ENCODE measurements around the gene TSSC4.
A peak's percentile ranks its signal among the peaks of the same experiment; 100 is the strongest.

The TSSC4 gene

DNA sequence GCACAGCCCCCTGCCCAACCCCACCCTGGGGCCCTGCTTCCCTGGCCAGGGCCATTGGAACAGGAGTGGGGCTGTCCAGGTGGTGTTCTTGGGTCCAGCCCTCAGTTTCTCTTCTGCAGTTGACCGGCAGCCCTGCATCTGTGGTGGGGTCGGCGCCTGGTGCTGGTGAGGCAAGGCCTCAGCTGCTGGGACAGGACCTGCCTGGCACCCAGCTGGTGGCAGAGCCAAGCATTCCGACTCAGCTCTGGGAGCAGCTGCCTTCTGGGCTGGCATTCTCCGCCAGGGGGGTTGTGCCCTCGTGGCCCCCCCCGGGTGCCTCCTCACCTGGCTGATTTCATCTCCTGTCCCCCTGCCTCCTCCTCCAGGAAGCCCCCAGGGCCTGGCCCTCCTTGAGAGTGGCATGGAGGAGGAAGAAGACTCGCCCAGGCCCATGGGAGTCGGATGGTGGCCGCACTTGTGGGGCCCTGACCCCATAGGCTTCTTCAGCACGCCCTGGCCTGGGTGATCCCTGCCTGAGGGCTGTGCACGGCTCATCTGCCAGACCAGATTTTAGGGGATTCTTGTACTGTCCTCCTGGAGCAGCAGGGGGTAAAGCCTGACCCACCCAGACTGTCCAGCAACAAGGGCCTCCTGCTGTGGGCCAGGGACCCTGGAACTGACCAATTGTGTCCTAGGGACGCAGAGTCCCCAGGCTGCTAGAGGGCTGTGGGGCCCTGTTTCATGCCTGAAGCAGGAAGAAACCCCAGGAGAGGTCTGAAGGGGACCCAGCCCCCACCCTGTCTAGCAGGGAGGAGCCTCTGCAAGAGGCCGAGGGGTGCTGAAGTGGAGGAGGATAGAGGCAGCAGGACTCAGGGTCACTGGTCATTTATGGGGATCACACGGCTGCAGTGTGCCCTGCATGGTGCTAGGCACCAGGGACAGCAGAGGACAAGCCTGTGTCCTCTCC, 11.8 kb upstream of the TSSC4 start:
- Mint-ChIP-seq H3K9me3 (no peaks in the 10 kb centered on the region), H3K27ac (peak overlapping the region; percentile 91), H3K4me3 (peak overlapping the region; percentile 36), H3K4me1 (peaks cover 70% of the 10 kb centered on the region), H3K36me3 (peaks cover 51% of the 10 kb centered on the region)
- no peak for ATAC-seq
- no peak for DNase-seq (ENCODE audit: low spot score in 2 of 2)

GRCh38 chr11:2389377-2390026, 11.0 kb upstream of the TSSC4 start:
- H3K27ac Mint-ChIP-seq: peak overlapping the region; percentile 91
- H3K4me1 Mint-ChIP-seq: peaks cover 62% of the 10 kb centered on the region
- H3K9me3 Mint-ChIP-seq: no peaks in the 10 kb centered on the region
- DNase-seq (ENCODE audit: low spot score in 2 of 2) (no peak), ATAC-seq (no peak)
- peak overlapping the region; percentile 36 for H3K4me3 Mint-ChIP-seq
- peaks cover 49% of the 10 kb centered on the region for H3K36me3 Mint-ChIP-seq

DNA sequence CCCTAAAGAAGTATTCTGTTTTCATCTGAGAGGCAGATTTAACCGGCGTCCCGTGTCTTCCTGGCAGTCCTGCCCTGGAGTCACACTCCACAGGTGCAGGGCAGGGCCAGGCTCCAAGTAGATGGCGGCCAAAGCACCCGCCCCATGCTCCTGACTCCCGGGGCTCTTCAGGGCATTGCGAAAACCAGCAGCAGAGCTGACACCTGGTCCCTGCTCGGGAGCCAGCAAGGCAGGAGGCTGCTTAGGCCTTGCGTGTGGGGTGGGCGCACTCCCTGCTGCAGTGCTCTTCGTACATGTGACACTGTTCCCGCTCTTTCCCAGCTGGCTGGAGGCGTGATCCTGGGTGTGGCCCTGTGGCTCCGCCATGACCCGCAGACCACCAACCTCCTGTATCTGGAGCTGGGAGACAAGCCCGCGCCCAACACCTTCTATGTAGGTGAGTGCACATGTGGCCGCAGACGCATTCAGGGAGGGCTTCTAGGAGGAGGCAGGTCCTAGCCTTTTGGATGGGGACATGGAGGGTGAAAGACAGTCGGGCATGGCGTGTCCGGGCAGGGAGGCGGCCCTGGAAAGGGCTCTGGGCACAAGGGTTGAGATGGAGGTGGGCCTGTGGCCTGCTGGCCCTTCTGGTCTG, 10.3 kb upstream of the TSSC4 start:
- Mint-ChIP-seq H3K4me3 (peak overlapping the region; percentile 36), H3K36me3 (peaks cover 42% of the 10 kb centered on the region), H3K27ac (peak overlapping the region; percentile 91), H3K9me3 (no peaks in the 10 kb centered on the region), H3K4me1 (peaks cover 55% of the 10 kb centered on the region)
- ATAC-seq (no peak), DNase-seq (ENCODE audit: low spot score in 2 of 2) (no peak)

DNA sequence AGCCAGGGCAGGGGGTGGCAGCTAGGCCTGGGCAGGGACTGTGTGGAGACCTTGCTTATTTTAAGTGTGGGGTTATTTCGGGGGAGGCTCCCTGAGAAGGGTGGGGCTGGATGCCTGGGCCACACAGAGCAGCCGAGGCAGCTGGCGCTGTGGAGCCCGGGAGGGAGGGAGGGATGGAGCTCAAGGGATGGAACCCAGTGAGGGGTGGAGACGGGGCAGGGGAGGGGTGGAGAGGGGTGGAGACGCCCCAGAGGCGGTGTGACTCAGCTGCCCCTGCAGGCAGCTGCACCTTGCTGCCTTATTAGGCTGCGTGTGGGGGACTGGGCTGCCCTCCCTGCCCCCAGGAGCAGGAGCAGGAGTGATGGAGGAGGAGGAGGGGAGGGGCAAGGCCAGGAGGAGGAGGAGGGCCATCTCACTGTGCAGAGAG, 9.8 kb upstream of the TSSC4 start:
- no peak overlapping the region for H3K4me3 Mint-ChIP-seq
- peaks cover 37% of the 10 kb centered on the region for H3K36me3 Mint-ChIP-seq
- no peak for DNase-seq (ENCODE audit: low spot score in 2 of 2)
- peak overlapping the region; percentile 91 for H3K27ac Mint-ChIP-seq
- H3K4me1 Mint-ChIP-seq: peaks cover 50% of the 10 kb centered on the region
- ATAC-seq: no peak
- no peaks in the 10 kb centered on the region for H3K9me3 Mint-ChIP-seq

GRCh38 chr11:2391181-2391975, 9.2 kb upstream of the TSSC4 start:
- Mint-ChIP-seq H3K27ac (no peak overlapping the region), H3K36me3 (peaks cover 41% of the 10 kb centered on the region)
- no peak for ATAC-seq

DNA sequence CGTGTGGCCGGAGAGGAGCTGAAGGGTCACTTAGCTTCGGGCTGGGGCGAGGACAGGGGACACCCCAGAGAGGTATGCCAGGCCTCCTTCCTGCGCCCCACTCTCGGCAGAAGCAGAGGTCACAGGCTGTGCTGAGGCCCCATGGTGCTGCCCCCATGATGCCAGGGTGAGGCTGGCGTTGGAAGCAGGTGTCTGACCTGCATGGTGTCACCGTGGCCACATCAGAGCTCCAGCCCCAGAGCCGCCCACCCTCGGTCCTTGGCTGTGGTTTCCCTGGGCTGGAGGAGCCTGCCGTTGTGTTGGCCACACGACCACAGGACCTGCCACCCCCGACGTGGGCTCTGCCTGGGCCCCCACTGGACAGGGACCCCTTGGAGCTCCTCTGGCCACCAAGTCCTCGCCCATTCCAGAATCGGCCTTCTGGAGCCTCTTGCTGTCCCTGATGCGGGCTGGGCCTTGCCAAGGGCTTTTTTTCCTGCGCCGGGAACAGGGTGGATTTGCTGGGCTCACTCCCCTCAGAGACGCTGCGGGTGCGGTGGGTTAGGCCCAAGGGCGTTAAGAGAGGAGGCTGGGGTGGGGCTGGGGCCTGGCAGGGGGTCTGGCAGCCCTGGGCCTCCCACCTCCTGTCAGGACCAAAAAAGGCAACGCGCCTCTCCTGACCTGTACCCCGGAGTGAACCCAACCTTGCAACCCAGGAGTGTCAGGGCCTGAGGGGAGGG, 8.2 kb upstream of the TSSC4 start:
- Mint-ChIP-seq H3K36me3 (peaks cover 50% of the 10 kb centered on the region), H3K4me3 (no peak overlapping the region), H3K4me1 (peaks cover 33% of the 10 kb centered on the region), H3K27ac (no peak overlapping the region), H3K9me3 (no peaks in the 10 kb centered on the region)
- no peak for ATAC-seq
- no peak for DNase-seq (ENCODE audit: low spot score in 2 of 2)

More at GRCh38 chr11:2391181-2391975, 9.2 kb upstream of the TSSC4 start:
- Mint-ChIP-seq H3K9me3 (no peaks in the 10 kb centered on the region), H3K4me1 (peaks cover 43% of the 10 kb centered on the region), H3K4me3 (no peak overlapping the region)
- no peak for DNase-seq (ENCODE audit: low spot score in 2 of 2)

DNA sequence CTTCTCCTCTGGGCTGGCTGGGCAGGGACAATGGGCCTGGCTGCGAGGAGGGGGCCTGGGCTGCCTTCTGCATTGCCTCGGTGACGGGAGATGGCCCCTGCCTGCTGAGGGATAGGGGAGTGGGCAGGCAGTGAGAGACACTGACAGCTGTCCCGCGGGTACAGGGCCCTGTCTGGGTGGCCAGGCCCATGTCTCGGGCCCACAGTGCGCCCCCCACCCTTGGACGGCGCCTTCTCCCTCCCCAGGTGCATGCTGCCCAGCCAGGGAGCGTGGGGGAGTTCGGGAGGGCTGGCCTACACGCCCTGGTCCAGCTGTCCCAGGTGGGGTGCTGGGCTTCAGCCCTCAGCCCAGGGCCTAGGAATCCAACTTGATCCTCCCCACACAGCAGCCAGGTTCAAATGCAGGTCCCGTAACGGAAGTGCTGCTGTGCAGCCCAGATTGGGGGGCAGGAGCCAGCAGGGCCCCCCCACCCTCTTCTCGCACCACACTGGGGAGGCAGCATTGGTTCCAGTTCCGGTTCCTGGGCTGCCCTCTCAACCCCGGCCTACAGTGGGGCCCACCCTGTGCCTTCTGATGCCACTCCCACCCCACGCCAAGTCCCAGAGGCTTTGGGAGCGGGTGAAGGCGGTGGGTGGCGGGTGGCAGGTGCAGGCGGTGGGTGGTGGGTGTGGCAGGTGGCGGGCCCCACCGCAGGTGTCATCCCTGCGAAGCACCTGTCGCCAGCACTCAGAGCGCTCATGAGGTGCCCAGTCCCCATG, 7.3 kb upstream of the TSSC4 start:
- H3K9me3 Mint-ChIP-seq: no peaks in the 10 kb centered on the region
- H3K4me3 Mint-ChIP-seq: no peak overlapping the region
- peaks cover 54% of the 10 kb centered on the region for H3K36me3 Mint-ChIP-seq
- H3K4me1 Mint-ChIP-seq: peaks cover 30% of the 10 kb centered on the region
- no peak overlapping the region for H3K27ac Mint-ChIP-seq
- no peak for DNase-seq (ENCODE audit: low spot score in 2 of 2)
- no peak for ATAC-seq

DNA sequence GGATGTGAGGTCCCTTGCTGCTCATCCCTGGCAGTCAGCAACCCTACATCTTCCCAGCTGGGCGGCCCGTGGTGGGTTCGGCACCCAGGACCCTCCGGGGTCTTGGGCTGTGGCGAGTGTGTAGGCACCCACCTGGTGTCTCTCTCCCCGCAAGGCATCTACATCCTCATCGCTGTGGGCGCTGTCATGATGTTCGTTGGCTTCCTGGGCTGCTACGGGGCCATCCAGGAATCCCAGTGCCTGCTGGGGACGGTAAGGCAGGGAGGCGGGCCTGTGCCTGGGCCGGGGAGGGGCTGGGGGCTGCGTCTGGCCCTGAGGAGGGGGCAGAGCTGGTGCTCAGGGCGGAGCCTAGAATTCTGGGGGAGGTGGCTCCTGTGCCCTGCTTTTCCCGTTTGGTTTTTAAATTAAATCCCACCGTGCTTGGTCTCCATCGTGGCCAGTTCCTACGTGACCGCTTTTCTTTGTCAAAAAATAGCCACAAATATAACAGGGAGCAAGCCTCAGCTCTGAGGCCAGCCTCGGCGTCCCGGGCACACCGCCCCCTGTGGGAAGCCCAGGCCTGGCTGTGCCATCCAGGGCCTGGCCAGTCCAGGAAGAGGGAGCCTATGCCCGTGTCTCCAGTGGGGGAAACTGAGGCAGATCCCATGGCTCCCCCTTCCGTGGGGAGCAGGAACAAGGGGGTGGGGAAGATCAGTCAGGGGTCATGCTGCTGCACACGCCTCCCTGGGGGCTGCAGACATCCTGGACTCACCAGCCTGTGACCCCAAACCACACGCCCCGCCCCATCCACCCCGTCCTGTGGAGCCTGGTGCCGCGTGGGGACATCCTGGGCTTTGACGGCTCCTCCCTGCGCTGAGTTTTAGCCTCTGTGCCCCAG, 6.4 kb upstream of the TSSC4 start:
- no peak for DNase-seq (ENCODE audit: low spot score in 2 of 2)
- Mint-ChIP-seq H3K27ac (peak overlapping the region; percentile 29), H3K36me3 (peaks cover 51% of the 10 kb centered on the region), H3K4me3 (no peak overlapping the region), H3K9me3 (no peaks in the 10 kb centered on the region), H3K4me1 (peaks cover 25% of the 10 kb centered on the region)
- ATAC-seq: peak; percentile 31

DNA sequence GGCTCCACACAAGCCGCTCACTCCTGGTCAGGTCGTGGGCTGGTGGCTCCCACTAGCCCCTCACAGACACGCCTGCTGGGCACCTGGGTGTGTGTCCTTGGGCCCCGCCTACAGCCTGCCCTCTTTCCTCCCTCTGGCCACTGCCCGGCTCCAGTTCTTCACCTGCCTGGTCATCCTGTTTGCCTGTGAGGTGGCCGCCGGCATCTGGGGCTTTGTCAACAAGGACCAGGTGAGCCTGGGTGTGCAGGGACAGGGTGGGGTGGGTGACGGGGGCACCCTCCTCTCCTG, 5.8 kb upstream of the TSSC4 start:
- ATAC-seq (no peak), DNase-seq (ENCODE audit: low spot score in 2 of 2) (no peak)
- Mint-ChIP-seq H3K36me3 (peaks cover 51% of the 10 kb centered on the region), H3K9me3 (no peaks in the 10 kb centered on the region), H3K27ac (peak overlapping the region; percentile 29), H3K4me1 (peaks cover 23% of the 10 kb centered on the region), H3K4me3 (no peak overlapping the region)

- ATAC-seq: no peak
- no peak for DNase-seq (ENCODE audit: low spot score in 2 of 2)
- Mint-ChIP-seq H3K4me1 (peaks cover 17% of the 10 kb centered on the region), H3K9me3 (no peaks in the 10 kb centered on the region), H3K27ac (no peak overlapping the region), H3K4me3 (no peak overlapping the region), H3K36me3 (peaks cover 51% of the 10 kb centered on the region)
Observed at GRCh38 chr11:2395211-2395730, 5.3 kb upstream of the TSSC4 start.

DNA sequence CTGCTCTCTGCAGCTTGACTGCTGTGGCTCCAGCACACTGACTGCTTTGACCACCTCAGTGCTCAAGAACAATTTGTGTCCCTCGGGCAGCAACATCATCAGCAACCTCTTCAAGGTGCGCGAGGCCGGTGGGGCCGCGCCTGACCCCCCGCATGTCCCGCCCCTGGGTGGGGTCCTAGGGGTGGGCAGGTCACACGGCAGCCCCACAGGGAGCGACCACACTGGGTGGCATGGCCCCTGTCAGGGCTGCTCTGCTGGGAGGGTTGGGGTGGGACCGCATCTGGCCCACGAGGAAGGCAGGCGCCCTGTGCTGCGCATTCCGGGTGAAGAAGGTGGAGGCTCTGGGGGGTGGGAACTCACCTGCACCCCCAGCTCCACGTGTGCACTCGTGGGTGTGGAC, 4.7 kb upstream of the TSSC4 start:
- Mint-ChIP-seq H3K4me1 (peaks cover 13% of the 10 kb centered on the region), H3K27ac (no peak overlapping the region)
- ATAC-seq: no peak

DNA sequence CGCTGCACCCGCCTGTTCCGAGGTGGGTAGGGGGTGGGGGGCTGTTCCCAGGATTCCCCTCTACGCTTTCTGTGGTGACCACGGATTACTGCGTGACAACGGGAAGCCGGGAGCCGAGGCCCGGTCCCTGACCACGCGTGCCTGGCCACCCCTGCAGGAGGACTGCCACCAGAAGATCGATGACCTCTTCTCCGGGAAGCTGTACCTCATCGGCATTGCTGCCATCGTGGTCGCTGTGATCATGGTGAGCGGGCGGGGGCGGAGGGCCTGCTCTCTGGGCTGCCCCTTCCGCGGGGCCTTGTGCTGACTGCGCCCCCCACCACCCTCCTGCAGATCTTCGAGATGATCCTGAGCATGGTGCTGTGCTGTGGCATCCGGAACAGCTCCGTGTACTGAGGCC, 4.1 kb upstream of the TSSC4 start:
- Mint-ChIP-seq H3K4me1 (peaks cover 17% of the 10 kb centered on the region), H3K4me3 (no peak overlapping the region), H3K27ac (no peak overlapping the region), H3K36me3 (peaks cover 57% of the 10 kb centered on the region), H3K9me3 (no peaks in the 10 kb centered on the region)
- ATAC-seq (no peak), DNase-seq (ENCODE audit: low spot score in 2 of 2) (no peak)

More for the DNA sequence above, 4.7 kb upstream of the TSSC4 start:
- Mint-ChIP-seq H3K4me3 (no peak overlapping the region), H3K9me3 (no peaks in the 10 kb centered on the region), H3K36me3 (peaks cover 53% of the 10 kb centered on the region)
- no peak for DNase-seq (ENCODE audit: low spot score in 2 of 2)

GRCh38 chr11:2397005-2397404, 3.5 kb upstream of the TSSC4 start:
- no peak overlapping the region for H3K4me3 Mint-ChIP-seq
- no peak for ATAC-seq
- H3K9me3 Mint-ChIP-seq: no peaks in the 10 kb centered on the region
- H3K27ac Mint-ChIP-seq: no peak overlapping the region
- DNase-seq (ENCODE audit: low spot score in 2 of 2): no peak
- H3K36me3 Mint-ChIP-seq: peaks cover 57% of the 10 kb centered on the region
- H3K4me1 Mint-ChIP-seq: peaks cover 17% of the 10 kb centered on the region

All from stimulated activated effector memory CD8-positive, alpha-beta T cell treated with anti-CD3 and anti-CD28 coated beads, Interleukin-12 subunit alpha, Interleukin-12 subunit beta, amount 100 ng/mL, for 72 hours (primary cell).